Activated effector memory CD4-positive, alpha-beta T cell treated with anti-CD3 and anti-CD28 coated beads, Interleukin-2, amount 50 U/mL, for 16 hours (primary cell): ENCODE measurements around the gene PPP1R3D.

ENCODE experiments used
- DNase-seq: peaks from one replicate; pipeline ENCODE4 v3.0.0-alpha.2; 2020

The PPP1R3D gene

DNA sequence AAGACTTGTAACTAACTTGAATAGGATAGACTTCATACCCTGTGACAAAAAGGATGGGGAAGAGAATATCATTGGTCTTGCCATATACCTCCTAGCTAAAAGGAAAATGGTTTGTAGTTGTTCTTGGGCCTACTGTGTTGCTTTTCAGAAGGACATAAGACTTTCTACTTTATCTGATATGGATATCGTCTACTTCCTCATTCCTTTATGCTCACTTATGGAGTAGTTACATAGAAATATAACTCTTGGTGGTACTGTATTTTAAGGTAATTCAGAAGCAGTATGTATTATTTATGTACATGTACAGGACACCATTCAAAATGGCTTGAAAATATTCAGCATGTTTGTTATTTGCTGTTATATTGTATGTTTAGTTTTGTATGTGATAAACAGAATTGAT lies 8.1 kb upstream of the PPP1R3D start:
- DNase-seq = no peak

GRCh38 chr20:59947376-59947775 lies 7.3 kb upstream of the PPP1R3D start:
- no peak for DNase-seq

GRCh38 chr20:59945731-59946130 lies 5.6 kb upstream of the PPP1R3D start:
- DNase-seq = no peak

DNA sequence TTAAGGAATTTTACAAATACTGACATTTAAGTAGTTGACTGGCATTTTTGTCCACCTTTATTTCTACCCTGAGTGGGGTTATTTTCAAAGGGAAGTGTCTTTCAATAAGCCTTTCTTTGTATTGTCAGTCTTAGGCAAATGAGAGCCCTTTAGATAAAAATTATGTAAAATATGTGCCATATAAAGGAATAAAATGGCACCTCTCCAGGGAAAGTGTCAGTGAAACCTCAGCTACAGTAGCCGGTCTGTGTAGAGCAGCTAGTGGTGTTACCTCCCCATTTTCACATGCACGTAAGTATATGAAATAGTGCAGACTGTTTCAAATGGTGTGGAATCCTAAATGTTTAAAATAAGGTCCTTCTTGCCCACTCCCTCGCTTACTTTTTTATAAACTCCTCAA lies 5.1 kb upstream of the PPP1R3D start:
- DNase-seq = no peak

DNA sequence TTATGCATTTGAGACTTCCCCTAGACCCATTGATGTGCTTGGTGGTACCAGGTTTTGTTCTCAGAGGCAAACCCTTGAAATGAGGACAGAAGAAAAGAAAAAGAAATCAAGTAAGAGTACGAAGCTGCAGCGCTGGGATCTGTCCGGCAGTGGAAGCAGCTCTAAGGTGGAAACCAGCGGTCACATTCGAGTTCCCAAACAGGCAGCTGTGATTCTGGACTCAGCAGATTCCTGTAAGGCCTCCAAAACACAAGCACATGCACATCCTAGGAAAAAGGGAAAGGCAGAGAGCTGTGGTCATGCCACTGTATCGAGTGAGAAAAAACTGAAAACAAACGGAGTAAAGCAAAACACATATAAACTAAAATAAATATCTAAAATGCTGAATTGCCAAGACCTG lies 4.6 kb upstream of the PPP1R3D start:
- no peak for DNase-seq

DNA sequence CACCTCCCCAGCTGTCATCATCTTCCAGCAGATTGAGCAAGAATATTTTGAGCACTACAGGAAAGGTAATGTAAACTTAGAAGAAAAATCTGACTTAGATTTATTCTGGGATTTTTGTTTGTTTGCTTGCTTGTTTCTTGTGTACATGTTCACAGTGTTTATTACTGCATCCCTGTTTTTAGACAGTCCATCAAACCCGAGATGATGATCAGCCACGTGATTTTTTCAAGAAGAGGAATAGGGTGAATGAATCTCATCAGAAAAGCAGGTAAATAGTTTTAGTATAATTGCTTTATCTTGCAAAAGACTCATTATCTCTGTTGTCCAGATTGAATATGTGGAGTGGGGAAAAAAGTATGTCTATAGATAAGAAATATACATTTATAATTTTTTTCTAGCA lies 2.1 kb upstream of the PPP1R3D start:
- DNase-seq = no peak

DNA sequence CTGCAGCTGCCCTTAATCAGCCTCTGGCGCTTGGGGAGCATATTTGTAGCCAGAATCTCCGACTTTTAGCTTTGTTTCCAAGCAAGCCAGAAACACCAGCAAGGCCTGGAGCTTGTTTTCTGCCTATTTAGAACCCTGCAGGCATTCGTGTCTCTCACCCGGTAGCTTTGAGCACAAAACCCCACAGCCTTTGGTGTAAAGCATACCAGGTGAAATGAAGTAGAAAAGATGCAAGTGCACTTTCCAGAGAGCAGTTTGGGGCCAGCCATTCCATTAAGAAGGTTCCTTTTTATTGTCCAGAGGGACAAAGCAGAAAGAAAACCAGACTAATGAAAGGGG lies 820 bp upstream of the PPP1R3D start:
- no peak for DNase-seq

DNA sequence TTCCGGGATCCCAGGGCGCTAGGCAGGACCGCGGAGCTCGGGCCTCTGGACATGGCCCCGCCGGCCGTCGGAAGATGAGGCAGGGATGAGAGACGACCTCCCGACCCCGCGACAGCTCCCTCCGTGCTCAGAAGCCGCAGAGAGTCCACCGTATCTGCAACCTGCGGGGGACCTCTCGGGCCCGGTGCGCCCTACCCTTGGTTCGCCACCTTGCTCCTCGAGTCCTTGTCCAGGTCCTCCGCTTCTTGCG lies 301 bp downstream of the PPP1R3D start:
- no peak for DNase-seq

- DNase-seq = peak; percentile 63
Measured at GRCh38 chr20:59939052-59939878, 840 bp downstream of the PPP1R3D start.

DNA sequence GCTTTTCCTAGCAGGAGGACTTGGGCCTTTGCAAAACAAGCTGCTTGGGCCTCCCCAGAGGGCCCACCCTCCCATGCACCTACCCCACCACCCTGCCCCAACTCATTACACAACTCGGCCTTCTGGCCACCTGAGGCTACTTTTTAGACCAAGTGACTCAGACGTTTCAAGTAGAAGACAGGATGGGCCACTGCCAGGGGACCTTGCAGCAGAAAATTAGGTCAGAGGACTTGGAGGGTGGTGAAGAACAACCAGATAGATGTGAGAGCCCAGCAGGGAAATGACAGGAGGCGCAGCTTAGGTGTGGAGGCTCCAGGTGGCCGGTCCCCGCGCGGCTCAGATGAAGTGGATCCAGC lies 1.4 kb downstream of the PPP1R3D start:
- no peak for DNase-seq

- DNase-seq = no peak
Measured at GRCh38 chr20:59938221-59938620, 1.9 kb downstream of the PPP1R3D start.

DNA sequence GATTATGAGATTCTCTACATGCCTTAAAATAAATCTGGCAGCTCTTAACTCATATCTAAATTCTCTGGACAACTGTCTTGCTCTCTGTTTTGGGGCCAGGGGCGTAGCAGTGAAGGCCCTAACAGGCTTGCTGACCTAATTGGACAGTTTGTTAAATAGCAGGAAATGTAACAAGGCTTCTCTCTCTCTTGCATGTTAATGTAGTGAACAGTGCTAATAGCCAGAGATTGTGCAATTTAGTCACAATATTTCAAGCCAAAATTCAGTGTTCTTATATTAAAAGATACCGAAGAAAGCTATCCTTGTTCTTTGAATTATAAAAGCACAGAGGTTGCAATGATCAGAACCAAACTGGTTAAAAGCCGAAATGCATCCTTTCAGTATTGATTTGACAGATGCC lies 3.0 kb downstream of the PPP1R3D start:
- DNase-seq = no peak

DNA sequence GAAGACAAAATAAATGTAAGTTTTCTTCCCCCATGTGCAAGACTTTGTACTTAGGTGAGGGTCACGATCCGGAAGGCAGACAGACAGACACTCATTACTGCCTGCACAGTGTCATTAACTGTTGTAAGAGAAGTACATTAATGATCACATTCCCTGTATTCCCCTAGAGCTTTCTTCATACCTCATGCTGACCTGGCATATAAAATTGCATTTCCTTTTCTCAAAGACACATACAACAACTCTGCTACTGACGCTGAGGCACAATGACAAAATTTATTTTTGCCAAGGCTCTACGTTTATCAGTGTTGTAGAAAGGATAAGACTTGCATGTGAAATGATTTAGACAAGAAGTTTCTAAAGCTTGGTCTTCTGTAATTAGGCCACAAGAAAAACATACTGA lies 3.7 kb downstream of the PPP1R3D start:
- no peak for DNase-seq

DNA sequence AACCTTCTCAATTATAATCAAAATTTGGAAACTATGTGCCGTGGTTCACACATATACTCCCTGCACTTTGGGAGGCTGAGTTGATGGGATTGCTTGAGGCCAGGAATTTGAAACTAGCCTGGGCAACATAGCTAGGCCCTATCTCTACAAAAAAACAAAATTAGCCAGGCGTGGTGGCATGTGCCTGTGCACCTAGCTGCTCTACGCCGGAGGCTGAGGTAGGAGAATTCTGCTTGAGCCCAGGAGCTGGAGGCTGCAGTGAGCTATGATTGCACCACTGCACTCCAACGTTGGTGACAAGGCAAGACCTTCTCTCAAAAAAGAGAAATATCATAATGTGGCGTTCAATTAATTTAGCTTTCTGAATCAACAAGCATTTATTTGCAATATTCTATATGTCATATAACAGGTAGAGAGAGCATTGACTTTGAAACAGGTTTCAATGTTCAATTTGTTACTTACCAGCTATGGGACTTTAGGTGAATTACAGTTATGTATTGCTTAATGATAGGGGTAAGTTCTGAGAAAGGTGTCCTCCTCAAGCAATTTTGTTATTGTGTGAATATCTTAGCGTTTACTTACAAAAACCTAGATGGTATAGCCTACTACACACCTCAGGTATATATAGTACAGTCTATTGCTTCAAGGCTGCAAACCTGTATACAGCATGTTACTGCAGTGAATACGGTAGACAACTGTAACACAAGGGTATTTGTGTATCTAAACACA lies 4.5 kb downstream of the PPP1R3D start:
- no peak for DNase-seq

GRCh38 chr20:59933849-59934585 lies 6.1 kb downstream of the PPP1R3D start:
- DNase-seq = peak; percentile 94

DNA sequence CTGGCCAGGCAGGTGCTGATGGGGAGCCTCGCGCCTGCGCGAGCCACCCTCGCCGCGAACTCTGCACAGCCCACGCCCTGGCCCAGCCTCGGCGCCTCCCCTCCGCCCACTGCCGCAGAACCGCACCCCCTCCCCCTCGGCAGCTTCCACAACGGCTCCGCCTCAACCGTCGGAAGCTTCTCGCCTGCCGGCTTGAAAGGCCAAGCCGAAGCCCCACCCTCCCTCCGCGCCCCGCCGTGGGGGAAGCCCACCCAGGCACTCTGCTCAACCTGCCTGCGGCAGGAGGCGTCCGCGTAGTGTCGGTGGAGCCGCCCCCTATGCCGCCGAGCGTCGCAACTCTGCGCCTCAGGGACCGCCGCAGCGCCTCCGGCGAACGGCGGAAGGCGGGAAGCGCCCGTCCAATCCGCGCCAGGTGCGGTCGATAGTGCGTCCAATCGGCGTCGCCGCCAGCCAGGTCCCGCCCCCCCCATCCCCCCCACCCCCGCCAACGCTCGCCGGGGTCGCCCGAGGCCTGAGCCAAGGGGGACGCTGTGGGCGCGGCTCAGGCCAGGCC lies 6.7 kb downstream of the PPP1R3D start, which contains the start of gene SYCP2:
Gene SYCP2 (minus strand): TSS at position 342 of the 553 bp plus-strand sequence. CDS start 11,224 bp downstream, outside the sequence.
- peak; percentile 91 for DNase-seq

DNA sequence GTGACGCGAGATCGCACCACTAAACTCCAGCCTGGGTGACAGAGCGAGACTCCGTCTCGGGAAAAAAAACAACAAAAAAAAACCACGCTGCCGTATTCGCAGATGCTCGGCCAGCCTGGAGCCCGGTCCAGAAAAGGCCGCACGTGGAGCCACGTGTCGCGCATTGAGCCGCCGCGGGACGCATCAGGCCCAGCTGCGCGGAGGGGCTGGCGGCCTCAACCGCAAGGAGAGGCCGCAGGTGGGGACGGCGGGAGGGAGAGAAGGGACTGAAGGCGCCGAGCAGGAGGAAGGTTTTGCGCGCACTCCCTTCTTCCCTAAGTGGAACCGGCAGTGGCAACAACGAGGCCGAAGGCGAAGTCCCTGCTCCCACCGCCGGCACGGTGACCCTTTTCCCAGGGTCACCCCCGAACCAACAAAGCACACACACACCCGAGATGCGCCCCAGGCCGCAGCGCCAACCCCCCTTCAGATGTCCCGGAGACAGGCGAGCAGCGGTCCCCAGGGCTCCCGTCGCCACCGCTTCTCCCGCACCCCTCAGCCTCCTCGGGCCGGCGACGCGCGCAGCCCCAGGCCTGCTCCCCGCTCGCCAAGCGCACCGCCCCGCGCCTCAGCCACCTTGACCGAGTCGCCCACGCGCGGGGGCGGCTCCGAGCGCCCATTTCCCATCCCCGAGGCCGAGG lies 7.3 kb downstream of the PPP1R3D start:
- DNase-seq = no peak

DNA sequence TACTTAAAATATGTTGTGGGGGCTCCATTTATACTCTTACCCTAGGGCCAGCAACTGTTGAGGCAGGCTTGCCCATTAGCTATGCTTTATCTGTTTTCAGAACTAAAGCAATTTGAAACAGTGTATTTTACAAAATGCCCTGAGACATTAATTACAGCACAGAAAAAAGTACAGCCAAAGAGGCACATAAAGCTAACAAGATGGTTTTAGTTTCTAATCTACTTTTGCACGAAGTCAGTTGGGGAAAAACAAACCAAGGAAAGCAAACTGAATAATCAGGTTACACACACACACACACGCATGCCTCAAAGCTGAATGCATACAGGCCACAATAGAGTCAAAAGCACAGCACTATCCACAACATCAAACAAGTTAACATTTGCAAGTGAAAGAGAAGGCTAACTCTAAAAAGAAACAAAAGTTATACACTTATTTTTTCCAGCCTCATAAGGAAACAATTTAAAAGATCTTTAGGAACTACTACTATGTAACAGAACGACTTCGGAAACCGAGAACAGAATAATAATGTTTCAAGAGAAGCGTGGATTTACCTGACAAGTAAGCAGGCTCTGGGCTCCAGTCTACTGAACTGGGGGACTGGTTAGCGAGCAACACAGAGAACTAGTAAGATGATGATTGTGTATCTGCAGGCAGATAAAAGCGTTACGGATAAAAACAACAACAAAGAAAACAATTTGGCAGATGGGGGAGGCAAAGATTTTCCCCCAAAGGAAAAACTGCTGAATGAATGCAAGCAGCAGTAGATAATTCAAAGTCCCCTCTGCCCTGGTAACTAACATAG lies 8.4 kb downstream of the PPP1R3D start:
- no peak for DNase-seq

- DNase-seq = no peak
Measured at GRCh38 chr20:59925899-59926298, 14.2 kb downstream of the PPP1R3D start.

- DNase-seq = no peak
Measured at GRCh38 chr20:59925359-59925758, 14.7 kb downstream of the PPP1R3D start.

- no peak for DNase-seq
Measured at GRCh38 chr20:59923514-59923913, 16.6 kb downstream of the PPP1R3D start.

DNA sequence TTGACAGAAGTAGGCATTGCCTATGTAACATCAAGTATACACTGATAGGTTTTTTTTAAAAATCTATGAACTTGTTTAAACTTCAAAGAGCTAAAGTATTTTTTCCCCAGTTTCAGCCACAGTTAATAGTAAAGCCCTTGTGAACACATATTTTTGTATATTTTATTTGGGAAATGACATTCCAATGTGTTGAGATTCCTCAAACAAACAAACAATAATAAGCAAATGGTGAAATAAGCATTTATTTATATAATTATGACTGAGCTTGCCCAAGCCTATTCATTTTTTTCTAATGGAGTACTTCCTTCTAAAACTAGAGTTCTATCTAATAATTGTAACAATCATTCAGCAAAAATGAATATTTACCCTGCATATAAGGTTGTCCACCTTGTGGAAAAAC lies 19.2 kb downstream of the PPP1R3D start:
- no peak for DNase-seq
